GM23338 (cell line): ENCODE measurements around the gene CHD8.

Experiments used
- CTCF ChIP-seq, 2 experiments: fragments of 200-600 bp in 1 of 2; sonication (generic) in 1 of 2; conservative IDR thresholded peaks; 2 replicates each; pipeline versions ENCODE4 v1.5.1 to v1.6.1; 2016 to 2017; ENCODE audit warnings: antibody characterized with exemption in 2 of 2, low read depth in 2 of 2, mild to moderate bottlenecking in 2 of 2, moderate library complexity in 1 of 2
- EZH2phosphoT487 ChIP-seq: fragments of 200-600 bp; sonication (generic); IDR thresholded peaks from one replicate; pipeline ENCODE4 v1.8.1; 2018; ENCODE audit warnings: antibody characterized with exemption; ENCODE audit not compliant: unreplicated experiment

- TF ChIP-seq EZH2phosphoT487 (no peak), CTCF (conservative IDR thresholded peaks at IDR 0.05; ENCODE audit: low read depth in 2 of 2) (no peak)
Observed at GRCh38 chr14:21475767-21476522, 20.0 kb upstream of the CHD8 start.
